HL-60/S4 (cell line): ENCODE results near the gene CCDC187.

Experiments used
- in situ Hi-C: fragments of 300-500 bp; cut with MboI; formaldehyde crosslinking; loops from 2 replicates; pipeline ENCODE4 v1.14.3; 2022; ENCODE audit warnings: low sequenced_read_pairs

CCDC187 gene

GRCh38 chr9:136287960-136288753, 15.7 kb downstream of the CCDC187 start:
- in situ Hi-C loops = no loop called here

- in situ Hi-C loops = no loop called here
These were observed 16.9 kb downstream of the CCDC187 start for GRCh38 chr9:136286987-136287379.

- in situ Hi-C loops = no loop called here
These were observed 17.4 kb downstream of the CCDC187 start for GRCh38 chr9:136286359-136286986.

GRCh38 chr9:136285501-136286358, 18.2 kb downstream of the CCDC187 start:
- in situ Hi-C loops = no loop called here

GRCh38 chr9:136284951-136285350, 18.9 kb downstream of the CCDC187 start:
- in situ Hi-C loops = no loop called here

GRCh38 chr9:136284311-136284710, 19.6 kb downstream of the CCDC187 start:
- in situ Hi-C loops = no loop called here

- in situ Hi-C loops = no loop called here
These were observed 20.3 kb downstream of the CCDC187 start for GRCh38 chr9:136283291-136284235.

GRCh38 chr9:136282272-136282861, 21.5 kb downstream of the CCDC187 start:
- in situ Hi-C loops = no loop called here

- in situ Hi-C loops = no loop called here
These were observed 22.2 kb downstream of the CCDC187 start for GRCh38 chr9:136281421-136282271.

- in situ Hi-C loops = no loop called here
These were observed 23.2 kb downstream of the CCDC187 start for GRCh38 chr9:136280535-136281315.

GRCh38 chr9:136279471-136279870, 24.4 kb downstream of the CCDC187 start:
- in situ Hi-C loops = no loop called here

- in situ Hi-C loops = no loop called here
These were observed 25.0 kb downstream of the CCDC187 start for GRCh38 chr9:136278894-136279293.

- in situ Hi-C loops = no loop called here
These were observed 25.7 kb downstream of the CCDC187 start for GRCh38 chr9:136278221-136278620.

- in situ Hi-C loops = no loop called here
These were observed 26.1 kb downstream of the CCDC187 start for GRCh38 chr9:136277746-136278145.

GRCh38 chr9:136276716-136277115, 27.2 kb downstream of the CCDC187 start:
- in situ Hi-C loops = no loop called here

- in situ Hi-C loops = no loop called here
These were observed 28.1 kb downstream of the CCDC187 start for GRCh38 chr9:136275655-136276429.
